ENCODE data around the gene SAMD4A. TPM values are rescaled to one million over a fixed set of nuclear protein-coding genes. Genes with fewer than 3 reads are reported as not detected.

The SAMD4A gene
- polyA plus RNA-seq, 3 donors, result 3.2 to 8.6 (median 4.2) TPM

- no peak overlapping the region for H3K4me3 Mint-ChIP-seq
- no peaks in the 10 kb centered on the region for H3K79me2 ChIP-seq (ENCODE audit: insufficient read depth, low read length)
- no peak overlapping the region for H2AFZ ChIP-seq (ENCODE audit: insufficient read depth, low read depth, low read length, poor library complexity, severe bottlenecking)
- H3K27ac ChIP-seq (ENCODE audit: low read depth in 1 of 2, low read length in 2 of 2), result no peak overlapping the region
- H3K27me3 Mint-ChIP-seq (ENCODE audit: low read depth in 3 of 3), result peaks cover 3 to 6% (median 4%) of the 10 kb centered on the region in 3 donors
- H3K27ac Mint-ChIP-seq, result no peak overlapping the region
- no peaks in the 10 kb centered on the region for H3K27me3 ChIP-seq (ENCODE audit: control insufficient read depth in 2 of 2, insufficient read depth in 2 of 2, low read length in 2 of 2)
- H3K4me2 ChIP-seq (replicated peaks; ENCODE audit: extremely low read depth, low read length, poor library complexity, severe bottlenecking), result no peak overlapping the region
- intact Hi-C loops (cut with micrococcal nuclease), result no loop called here
- no peaks in the 10 kb centered on the region for H3K9me3 ChIP-seq (replicated peaks in 1 of 2; ENCODE audit: control insufficient read depth in 1 of 2, insufficient read depth in 1 of 2, low read length in 2 of 2)
- no peaks in the 10 kb centered on the region for H3K4me1 ChIP-seq (ENCODE audit: control insufficient read depth in 1 of 2, insufficient read depth in 2 of 2, low read length in 2 of 2)
- H3K9ac ChIP-seq (ENCODE audit: insufficient read depth, low read length, poor library complexity, severe bottlenecking), result no peak overlapping the region
- no peak for DNase-seq
- H3K4me1 Mint-ChIP-seq, result peaks cover 1% of the 10 kb centered on the region
- no peaks in the 10 kb centered on the region for H3K36me3 ChIP-seq (replicated peaks in 1 of 2; ENCODE audit: control insufficient read depth in 1 of 2, insufficient read depth in 2 of 2, low read length in 2 of 2)
- TF ChIP-seq CTCF (IDR thresholded peaks at IDR 0.05), result no peak
- no peaks in the 10 kb centered on the region for H3K9me3 Mint-ChIP-seq
- H3K36me3 Mint-ChIP-seq, result no peaks in the 10 kb centered on the region
- no peaks in the 10 kb centered on the region for H4K20me1 ChIP-seq (ENCODE audit: insufficient read depth, low read length)
- H3K4me3 ChIP-seq (replicated peaks in 1 of 3; ENCODE audit: low read depth in 2 of 3, low read length in 3 of 3), result no peak overlapping the region
- 100% methylated on average over 2 of the region's 3 CpGs for WGBS (ENCODE audit: insufficient coverage)
These were observed 91.9 kb downstream of the SAMD4A start for GRCh38 chr14:54658836-54659235.

- WGBS (ENCODE audit: insufficient coverage), result no CpG with 5 or more reads among the region's 6 CpGs
- no peak overlapping the region for H3K27ac Mint-ChIP-seq
- H3K27me3 Mint-ChIP-seq (ENCODE audit: low read depth in 3 of 3), result peaks cover 2 to 4% (median 3%) of the 10 kb centered on the region in 3 donors
- H3K4me3 ChIP-seq (replicated peaks in 1 of 3; ENCODE audit: low read depth in 2 of 3, low read length in 3 of 3), result no peak overlapping the region
- no peaks in the 10 kb centered on the region for H3K36me3 Mint-ChIP-seq
- no peak overlapping the region for H3K9ac ChIP-seq (ENCODE audit: insufficient read depth, low read length, poor library complexity, severe bottlenecking)
- H3K9me3 ChIP-seq (replicated peaks in 1 of 2; ENCODE audit: control insufficient read depth in 1 of 2, insufficient read depth in 1 of 2, low read length in 2 of 2), result no peaks in the 10 kb centered on the region
- no peak for DNase-seq
- no peaks in the 10 kb centered on the region for H3K36me3 ChIP-seq (replicated peaks in 1 of 2; ENCODE audit: control insufficient read depth in 1 of 2, insufficient read depth in 2 of 2, low read length in 2 of 2)
- intact Hi-C loops (cut with micrococcal nuclease), result no loop called here
- no peak overlapping the region for H3K4me3 Mint-ChIP-seq
- H3K27ac ChIP-seq (ENCODE audit: low read depth in 1 of 2, low read length in 2 of 2), result no peak overlapping the region
- TF ChIP-seq CTCF (IDR thresholded peaks at IDR 0.05), result no peak
- no peaks in the 10 kb centered on the region for H3K4me1 ChIP-seq (ENCODE audit: control insufficient read depth in 1 of 2, insufficient read depth in 2 of 2, low read length in 2 of 2)
- H3K27me3 ChIP-seq (ENCODE audit: control insufficient read depth in 2 of 2, insufficient read depth in 2 of 2, low read length in 2 of 2), result no peaks in the 10 kb centered on the region
- no peaks in the 10 kb centered on the region for H4K20me1 ChIP-seq (ENCODE audit: insufficient read depth, low read length)
- H3K79me2 ChIP-seq (ENCODE audit: insufficient read depth, low read length), result no peaks in the 10 kb centered on the region
- peaks cover 2% of the 10 kb centered on the region for H3K4me1 Mint-ChIP-seq
- no peak overlapping the region for H2AFZ ChIP-seq (ENCODE audit: insufficient read depth, low read depth, low read length, poor library complexity, severe bottlenecking)
- no peak overlapping the region for H3K4me2 ChIP-seq (replicated peaks; ENCODE audit: extremely low read depth, low read length, poor library complexity, severe bottlenecking)
- no peaks in the 10 kb centered on the region for H3K9me3 Mint-ChIP-seq
These were observed 92.4 kb downstream of the SAMD4A start for GRCh38 chr14:54659365-54659764.
